Suppressor macrophage treated with lipopolysaccharide for 4 hours (primary cell): Measurements from ENCODE around the gene RPF1.
"Not testable (repeated sequence)": the region's sequence is repeated elsewhere in the genome, so short reads cannot be mapped to it uniquely, and the experiment has no call there.

Source experiments
- DNase-seq: peaks from one replicate; pipeline ENCODE4 v3.0.0-alpha.2; 2020

The RPF1 gene

GRCh38 chr1:84478876-84479868, at the start of gene RPF1:
TSS of gene RPF1 (plus strand) at chr1:84479266. CDS start at chr1:84479282, 16 bp downstream.
- peak; percentile 82 for DNase-seq

GRCh38 chr1:84430546-84430945, 48.5 kb upstream of the RPF1 start:
- peak; percentile 74 for DNase-seq

- DNase-seq, result peak; percentile 74
These were observed 45.6 kb upstream of the RPF1 start for GRCh38 chr1:84433258-84434080.

GRCh38 chr1:84434081-84434769, 44.8 kb upstream of the RPF1 start:
- DNase-seq, result no peak

GRCh38 chr1:84434801-84435549, 44.1 kb upstream of the RPF1 start:
- DNase-seq, result peak; percentile 76

GRCh38 chr1:84436876-84437655, 42.0 kb upstream of the RPF1 start:
- DNase-seq, result peak; percentile 69

GRCh38 chr1:84442256-84442655, 36.8 kb upstream of the RPF1 start:
- peak; percentile 93 for DNase-seq

- DNase-seq, result not testable (repeated sequence)
These were observed 36.1 kb upstream of the RPF1 start for GRCh38 chr1:84442747-84443646.

GRCh38 chr1:84448704-84449103, 30.4 kb upstream of the RPF1 start:
- not testable (repeated sequence) for DNase-seq

- peak; percentile 85 for DNase-seq
These were observed 28.2 kb upstream of the RPF1 start for GRCh38 chr1:84450910-84451309.

GRCh38 chr1:84452436-84452835, 26.6 kb upstream of the RPF1 start:
- no peak for DNase-seq

- DNase-seq, result no peak
These were observed 16.9 kb upstream of the RPF1 start for GRCh38 chr1:84462118-84462517.

- no peak for DNase-seq
These were observed 11.8 kb upstream of the RPF1 start for GRCh38 chr1:84467298-84467697.

GRCh38 chr1:84476225-84476624, 2.8 kb upstream of the RPF1 start:
- DNase-seq, result no peak

GRCh38 chr1:84479998-84480397, 932 bp downstream of the RPF1 start:
- DNase-seq, result no peak

GRCh38 chr1:84480650-84481049, 1.6 kb downstream of the RPF1 start:
- no peak for DNase-seq

- DNase-seq, result no peak
These were observed 2.3 kb downstream of the RPF1 start for GRCh38 chr1:84481317-84481716.

GRCh38 chr1:84488107-84488506, 9.0 kb downstream of the RPF1 start:
- DNase-seq, result no peak

- DNase-seq, result no peak
These were observed 10.7 kb downstream of the RPF1 start for GRCh38 chr1:84489766-84490165.

GRCh38 chr1:84492726-84493125, 13.7 kb downstream of the RPF1 start:
- no peak for DNase-seq
